Measurements from ENCODE around the gene PLEKHG4B. TPM values are rescaled to one million over a fixed set of nuclear protein-coding genes. Genes with fewer than 3 reads are reported as not detected.
"Not testable (repeated sequence)": the region's sequence is repeated elsewhere in the genome, so short reads cannot be mapped to it uniquely, and the experiment has no call there.

The PLEKHG4B gene
- total RNA-seq, 2 experiments from 2014 or later: not detected

GRCh38 chr5:228886-229285 lies 136.9 kb downstream of the PLEKHG4B start:
- Mint-ChIP-seq H3K4me1 (ENCODE audit: low read depth) (no peaks in the 10 kb centered on the region), H3K4me3 (no peak overlapping the region), H3K9me3 (no peaks in the 10 kb centered on the region), H3K36me3 (ENCODE audit: low read depth) (peaks cover 55% of the 10 kb centered on the region), H3K27ac (no peak overlapping the region), H3K27me3 (no peaks in the 10 kb centered on the region)
- intact Hi-C loops (cut with micrococcal nuclease): no loop called here
- CTCF ChIA-PET: no interaction called here
- POLR2A ChIA-PET: no interaction called here
- no peak for ATAC-seq
- TF ChIP-seq CTCF (IDR thresholded peaks at IDR 0.05): no peak
- DNase-seq: no peak

- Mint-ChIP-seq H3K4me1 (ENCODE audit: low read depth) (no peaks in the 10 kb centered on the region), H3K27ac (no peak overlapping the region), H3K9me3 (no peaks in the 10 kb centered on the region), H3K27me3 (no peaks in the 10 kb centered on the region), H3K4me3 (no peak overlapping the region), H3K36me3 (ENCODE audit: low read depth) (peaks cover 50% of the 10 kb centered on the region)
- ChIA-PET CTCF (no interaction called here), POLR2A (no interaction called here)
- ATAC-seq (no peak), DNase-seq (no peak)
- no peak for TF ChIP-seq CTCF (IDR thresholded peaks at IDR 0.05)
- intact Hi-C loops (cut with micrococcal nuclease): no loop called here
Observed at GRCh38 chr5:230711-231110, 138.7 kb downstream of the PLEKHG4B start.

- Mint-ChIP-seq H3K27ac (no peak overlapping the region), H3K9me3 (no peaks in the 10 kb centered on the region), H3K27me3 (no peaks in the 10 kb centered on the region), H3K4me3 (no peak overlapping the region), H3K4me1 (ENCODE audit: low read depth) (no peaks in the 10 kb centered on the region), H3K36me3 (ENCODE audit: low read depth) (peaks cover 51% of the 10 kb centered on the region)
- CTCF ChIA-PET: no interaction called here
- ATAC-seq: peak; percentile 45
- no peak for DNase-seq
- TF ChIP-seq CTCF (IDR thresholded peaks at IDR 0.05): no peak
- intact Hi-C loops (cut with micrococcal nuclease): no loop called here
- POLR2A ChIA-PET: no interaction called here
Observed at GRCh38 chr5:231661-232060, 139.7 kb downstream of the PLEKHG4B start.

- H3K36me3 Mint-ChIP-seq (ENCODE audit: low read depth): peaks cover 55% of the 10 kb centered on the region
- POLR2A ChIA-PET: interaction anchor here (0.6 kb wide), 1 partner anchor 80 kb away, joined by 3 read pairs; no protein-coding TSS in a partner anchor
- ATAC-seq; H3K27ac Mint-ChIP-seq; H3K4me1 Mint-ChIP-seq (ENCODE audit: low read depth); CTCF ChIA-PET; H3K4me3 Mint-ChIP-seq; DNase-seq; intact Hi-C loops (cut with micrococcal nuclease); H3K27me3 Mint-ChIP-seq; H3K9me3 Mint-ChIP-seq: not testable (repeated sequence)
Observed at GRCh38 chr5:233426-233825, 141.5 kb downstream of the PLEKHG4B start.

GRCh38 chr5:234450-234849 lies 142.5 kb downstream of the PLEKHG4B start:
- no peak for ATAC-seq
- POLR2A ChIA-PET: no interaction called here
- Mint-ChIP-seq H3K27ac (no peak overlapping the region), H3K9me3 (no peaks in the 10 kb centered on the region), H3K27me3 (no peaks in the 10 kb centered on the region), H3K4me1 (ENCODE audit: low read depth) (no peaks in the 10 kb centered on the region), H3K4me3 (no peak overlapping the region), H3K36me3 (ENCODE audit: low read depth) (peaks cover 52% of the 10 kb centered on the region)
- CTCF ChIA-PET: no interaction called here
- TF ChIP-seq CTCF (IDR thresholded peaks at IDR 0.05): no peak
- no peak for DNase-seq
- intact Hi-C loops (cut with micrococcal nuclease): no loop called here

- H3K27me3 Mint-ChIP-seq; DNase-seq; ATAC-seq; H3K27ac Mint-ChIP-seq; POLR2A ChIA-PET; intact Hi-C loops (cut with micrococcal nuclease); H3K4me1 Mint-ChIP-seq (ENCODE audit: low read depth); CTCF ChIA-PET; H3K9me3 Mint-ChIP-seq; H3K4me3 Mint-ChIP-seq: not testable (repeated sequence)
- H3K36me3 Mint-ChIP-seq (ENCODE audit: low read depth): peaks cover 57% of the 10 kb centered on the region
Observed at GRCh38 chr5:235527-235926, 143.6 kb downstream of the PLEKHG4B start.

- H3K4me3 Mint-ChIP-seq; H3K4me1 Mint-ChIP-seq (ENCODE audit: low read depth); CTCF ChIA-PET; H3K27ac Mint-ChIP-seq; DNase-seq; POLR2A ChIA-PET; H3K27me3 Mint-ChIP-seq; intact Hi-C loops (cut with micrococcal nuclease); ATAC-seq; H3K9me3 Mint-ChIP-seq: not testable (repeated sequence)
- H3K36me3 Mint-ChIP-seq (ENCODE audit: low read depth): peaks cover 64% of the 10 kb centered on the region
Observed at GRCh38 chr5:237931-238330, 146.0 kb downstream of the PLEKHG4B start.

Data from activated CD8-positive, alpha-beta T cell treated with anti-CD3 and anti-CD28 coated beads for 36 hours (primary cell).